ENCODE measurements around the gene AGBL4.

AGBL4 gene

GRCh38 chr1:49622877-49623276, 400.9 kb downstream of the AGBL4 start:
- TF ChIP-seq CTCF (IDR thresholded peaks at IDR 0.05; ENCODE audit: low read length) (no peak), EZH2 (IDR thresholded peaks at IDR 0.05; ENCODE audit: borderline replicate concordance, low read length) (no peak)
- H3K4me2 ChIP-seq (ENCODE audit: low read length) = no peak overlapping the region
- H3K4me3 ChIP-seq (ENCODE audit: low read depth, low read length, poor library complexity, severe bottlenecking) = no peak overlapping the region
- H2AFZ ChIP-seq (ENCODE audit: low read length) = no peak overlapping the region
- no peaks in the 10 kb centered on the region for H3K79me2 ChIP-seq (ENCODE audit: insufficient read depth, low read length)
- no peaks in the 10 kb centered on the region for H3K27me3 ChIP-seq (ENCODE audit: insufficient read depth, low read length)
- no peaks in the 10 kb centered on the region for H3K36me3 ChIP-seq (ENCODE audit: insufficient read depth, low read length)
- H3K9me3 ChIP-seq (ENCODE audit: low read length) = no peaks in the 10 kb centered on the region
- H3K27ac ChIP-seq (ENCODE audit: low read depth, low read length, poor library complexity, severe bottlenecking) = no peak overlapping the region
- H3K4me1 ChIP-seq (ENCODE audit: insufficient read depth, low read length, severe bottlenecking) = no peaks in the 10 kb centered on the region
- H3K9ac ChIP-seq (ENCODE audit: low read length) = no peak overlapping the region
- H3F3A ChIP-seq (ENCODE audit: insufficient read depth, low read length) = no peaks in the 10 kb centered on the region
- H3K9me2 ChIP-seq (ENCODE audit: low read depth, low read length) = no peaks in the 10 kb centered on the region
- no peaks in the 10 kb centered on the region for H4K20me1 ChIP-seq (ENCODE audit: insufficient read depth, low read length)

GRCh38 chr1:49606082-49606481, 417.7 kb downstream of the AGBL4 start:
- H3K9me3 ChIP-seq (ENCODE audit: low read length) = no peaks in the 10 kb centered on the region
- no peak overlapping the region for H3K4me3 ChIP-seq (ENCODE audit: low read depth, low read length, poor library complexity, severe bottlenecking)
- H3K4me2 ChIP-seq (ENCODE audit: low read length) = no peak overlapping the region
- H3K27me3 ChIP-seq (ENCODE audit: insufficient read depth, low read length) = no peaks in the 10 kb centered on the region
- H3K9ac ChIP-seq (ENCODE audit: low read length) = no peak overlapping the region
- H3K36me3 ChIP-seq (ENCODE audit: insufficient read depth, low read length) = no peaks in the 10 kb centered on the region
- no peaks in the 10 kb centered on the region for H3K79me2 ChIP-seq (ENCODE audit: insufficient read depth, low read length)
- H3K9me2 ChIP-seq (ENCODE audit: low read depth, low read length) = no peaks in the 10 kb centered on the region
- TF ChIP-seq CTCF (IDR thresholded peaks at IDR 0.05; ENCODE audit: low read length) = no peak
- no peak for TF ChIP-seq EZH2 (IDR thresholded peaks at IDR 0.05; ENCODE audit: borderline replicate concordance, low read length)
- H3K27ac ChIP-seq (ENCODE audit: low read depth, low read length, poor library complexity, severe bottlenecking) = no peak overlapping the region
- H3K4me1 ChIP-seq (ENCODE audit: insufficient read depth, low read length, severe bottlenecking) = no peaks in the 10 kb centered on the region
- no peaks in the 10 kb centered on the region for H3F3A ChIP-seq (ENCODE audit: insufficient read depth, low read length)
- H2AFZ ChIP-seq (ENCODE audit: low read length) = no peak overlapping the region
- no peaks in the 10 kb centered on the region for H4K20me1 ChIP-seq (ENCODE audit: insufficient read depth, low read length)

GRCh38 chr1:49597436-49597835, 426.3 kb downstream of the AGBL4 start:
- no peak overlapping the region for H3K4me3 ChIP-seq (ENCODE audit: low read depth, low read length, poor library complexity, severe bottlenecking)
- H3K27me3 ChIP-seq (ENCODE audit: insufficient read depth, low read length) = no peaks in the 10 kb centered on the region
- H3K79me2 ChIP-seq (ENCODE audit: insufficient read depth, low read length) = no peaks in the 10 kb centered on the region
- no peak overlapping the region for H3K4me2 ChIP-seq (ENCODE audit: low read length)
- no peak overlapping the region for H2AFZ ChIP-seq (ENCODE audit: low read length)
- no peaks in the 10 kb centered on the region for H3K9me3 ChIP-seq (ENCODE audit: low read length)
- TF ChIP-seq EZH2 (IDR thresholded peaks at IDR 0.05; ENCODE audit: borderline replicate concordance, low read length) = no peak
- TF ChIP-seq CTCF (IDR thresholded peaks at IDR 0.05; ENCODE audit: low read length) = no peak
- no peak overlapping the region for H3K9ac ChIP-seq (ENCODE audit: low read length)
- no peaks in the 10 kb centered on the region for H4K20me1 ChIP-seq (ENCODE audit: insufficient read depth, low read length)
- no peaks in the 10 kb centered on the region for H3K9me2 ChIP-seq (ENCODE audit: low read depth, low read length)
- H3K4me1 ChIP-seq (ENCODE audit: insufficient read depth, low read length, severe bottlenecking) = no peaks in the 10 kb centered on the region
- no peaks in the 10 kb centered on the region for H3K36me3 ChIP-seq (ENCODE audit: insufficient read depth, low read length)
- no peaks in the 10 kb centered on the region for H3F3A ChIP-seq (ENCODE audit: insufficient read depth, low read length)
- no peak overlapping the region for H3K27ac ChIP-seq (ENCODE audit: low read depth, low read length, poor library complexity, severe bottlenecking)

Measured in OCI-LY1 (cell line).